NT2/D1 (cell line): Measurements from ENCODE around the gene USH1C.

ENCODE experiments used
- SUZ12 ChIP-seq: IDR thresholded peaks from 2 replicates; pipeline ENCODE4 v1.6.1; 2011; ENCODE audit not compliant: insufficient read length, insufficient read depth; ENCODE audit errors: extremely low read depth
- YY1 ChIP-seq: IDR thresholded peaks from 2 replicates; pipeline ENCODE4 v1.6.1; 2011; ENCODE audit not compliant: insufficient read length, insufficient read depth
- ZNF274 ChIP-seq: IDR thresholded peaks from 2 replicates; pipeline ENCODE4 v1.6.1; 2011; ENCODE audit warnings: mild to moderate bottlenecking, low read depth, low read length

DNA sequence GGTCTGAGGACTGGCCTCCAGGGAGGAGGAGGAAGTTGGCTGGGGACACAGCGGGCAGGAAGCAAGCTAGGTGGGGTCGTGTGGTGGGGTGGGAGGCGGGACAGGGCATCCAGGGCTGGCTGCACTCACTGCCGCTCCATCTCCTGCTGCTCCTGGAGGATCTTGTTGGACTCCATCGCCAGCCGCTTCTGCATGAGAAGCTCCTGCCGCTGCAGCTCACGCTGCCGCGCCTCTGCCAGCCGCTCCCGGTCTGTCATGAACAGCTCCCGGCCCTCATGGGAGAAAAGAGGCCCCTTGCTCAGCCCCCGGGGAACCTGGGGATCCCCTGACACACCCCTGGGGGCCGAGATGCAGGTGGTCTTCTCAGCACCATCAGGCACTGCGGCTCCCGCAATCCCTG, 21.6 kb downstream of the USH1C start:
- TF ChIP-seq SUZ12, result no peak
- no peak for TF ChIP-seq ZNF274
- no peak for TF ChIP-seq YY1
